Transverse colon (tissue), 4 donors: ENCODE measurements around the gene THUMPD2. TPM values are rescaled to one million over a fixed set of nuclear protein-coding genes. Genes with fewer than 3 reads are reported as not detected.

Experiments used
- DNase-seq: peaks from one replicate; pipeline ENCODE4 v3.0.0-alpha.2; 2019
- H3K27ac ChIP-seq, 4 donors: fragments of 200-600 bp; sonication (generic); 2 replicates each; pipeline ENCODE4 v1.5.1; 2016 to 2018; ENCODE audit warnings: inconsistent platforms in 4 of 4
- H3K27me3 ChIP-seq: fragments of 200-600 bp; sonication (generic); 2 replicates; pipeline ENCODE4 v1.5.1; 2017; ENCODE audit warnings: inconsistent platforms
- H3K36me3 ChIP-seq, 4 donors: fragments of 200-600 bp; sonication (generic); 2 replicates each; pipeline ENCODE4 v1.5.1; 2017 to 2019; ENCODE audit warnings: inconsistent platforms in 4 of 4
- H3K4me1 ChIP-seq, 4 donors: fragments of 200-600 bp; sonication (generic); 2 replicates each; pipeline ENCODE4 v1.5.1; 2017 to 2020; ENCODE audit warnings: inconsistent platforms in 4 of 4
- H3K4me3 ChIP-seq, 4 donors: fragments of 200-600 bp; sonication (generic); 1 replicate in 1 of 4; 2 replicates in 3 of 4; pipeline versions ENCODE4 v1.5.1 to v1.6.1; 2017 to 2019; ENCODE audit warnings: inconsistent platforms in 4 of 4
- H3K9me3 ChIP-seq, 2 donors: fragments of 200-600 bp; sonication (generic); 2 replicates each; pipeline ENCODE4 v1.5.1; 2017 to 2019; ENCODE audit warnings: inconsistent platforms in 2 of 2
- CTCF ChIP-seq, 5 experiments: fragments of 200-600 bp in 3 of 5; fragments of 450-650 bp in 2 of 5; sonication (generic) in 3 of 5; IDR thresholded peaks; 1 replicate in 2 of 5; 2 replicates in 3 of 5; pipeline ENCODE4 v1.5.1; 2016 to 2017; ENCODE audit warnings: antibody characterized with exemption in 5 of 5, inconsistent platforms in 3 of 5, mild to moderate bottlenecking in 2 of 5, moderate library complexity in 1 of 5
- EP300 ChIP-seq: sonication (generic); formaldehyde crosslinking; IDR thresholded peaks from one replicate; pipeline ENCODE4 v1.6.1; 2017; ENCODE audit warnings: antibody characterized with exemption, low read depth
- POLR2A ChIP-seq: fragments of 450-650 bp; IDR thresholded peaks from one replicate; pipeline ENCODE4 v1.6.1; 2016; ENCODE audit warnings: antibody characterized with exemption, mild to moderate bottlenecking, moderate library complexity
- POLR2AphosphoS5 ChIP-seq, 3 donors: sonication (generic); formaldehyde crosslinking; IDR thresholded peaks; one replicate each; pipeline ENCODE4 v1.6.1; 2016; ENCODE audit warnings: antibody characterized with exemption in 3 of 3
- WGBS, 2 donors: methylation state at CpG; one replicate each; pipeline ENCODE4 v1.1.5; 2018; ENCODE audit warnings: low coverage in 1 of 2; 5-methylcytosine and 5-hydroxymethylcytosine counted together
- in situ Hi-C, 4 donors: fragments of 200-750 bp; cut with MboI; loops; one replicate each; pipeline versions ENCODE4 v1.15.0 to v1.15.1; 2017; ENCODE audit warnings: low sequenced_read_pairs in 3 of 4, low pct_ligation_motif_present in 1 of 4, low pct_unique_long_range_greater_than_20kb in 1 of 4
- intact Hi-C: fragments of 100-400 bp; cut with DNase I; formaldehyde crosslinking; loops from one replicate; pipeline ENCODE4 v1.15.1; 2023; ENCODE audit warnings: low total_unique reads
- total RNA-seq, 4 donors: library from RNA; depleted of rRNA; stranded (reverse); fragments of >200 nt; gene quantifications; one replicate each; pipeline ENCODE4 v1.1.0, GENCODE V29; 2016

The THUMPD2 gene
- total RNA-seq, 4 donors from 2014 or later, result 5.2 to 21.1 (median 9.7) TPM

GRCh38 chr2:39734445-39734844 is 44.6 kb downstream of the THUMPD2 start:
- intact Hi-C loops, result no loop called here

GRCh38 chr2:39733070-39733674 is 45.9 kb downstream of the THUMPD2 start:
- Histone ChIP-seq H3K9me3 (no peaks in the 10 kb centered on the region), H3K4me1 (no peaks in the 10 kb centered on the region), H3K27ac (no peak overlapping the region), H3K27me3 (no peaks in the 10 kb centered on the region), H3K4me3 (no peak overlapping the region), H3K36me3 (peaks cover 0 to 13% (median 3%) of the 10 kb centered on the region in 4 donors)
- 94 to 97% methylated on average over 8 to 10 of the region's 10 CpGs for WGBS, 2 donors
- intact Hi-C loops (no loop called here), in situ Hi-C loops (no loop called here)
- TF ChIP-seq EP300 (no peak), POLR2AphosphoS5 (IDR thresholded peaks at IDR 0.05) (no peak), CTCF (IDR thresholded peaks at IDR 0.05) (no peak), POLR2A (no peak)
- DNase-seq, result no peak

More at GRCh38 chr2:39734445-39734844, 44.6 kb downstream of the THUMPD2 start:
- DNase-seq, result no peak
- H3K4me3 ChIP-seq, result no peak overlapping the region
- no peaks in the 10 kb centered on the region for H3K9me3 ChIP-seq
- H3K4me1 ChIP-seq, result no peaks in the 10 kb centered on the region
- in situ Hi-C loops, result no loop called here
- no peak overlapping the region for H3K27ac ChIP-seq
- no peaks in the 10 kb centered on the region for H3K27me3 ChIP-seq
- TF ChIP-seq EP300, result no peak
- TF ChIP-seq POLR2A, result no peak
- TF ChIP-seq CTCF (IDR thresholded peaks at IDR 0.05), result no peak
- no peak for TF ChIP-seq POLR2AphosphoS5 (IDR thresholded peaks at IDR 0.05)
- peaks cover 0 to 18% (median 3%) of the 10 kb centered on the region in 4 donors for H3K36me3 ChIP-seq

GRCh38 chr2:39732482-39732881 is 46.6 kb downstream of the THUMPD2 start:
- no peaks in the 10 kb centered on the region for H3K27me3 ChIP-seq
- no peaks in the 10 kb centered on the region for H3K4me1 ChIP-seq
- no peaks in the 10 kb centered on the region for H3K9me3 ChIP-seq
- intact Hi-C loops (no loop called here), in situ Hi-C loops (no loop called here)
- no peak for TF ChIP-seq EP300
- no peak for TF ChIP-seq POLR2AphosphoS5 (IDR thresholded peaks at IDR 0.05)
- no peak for TF ChIP-seq POLR2A
- TF ChIP-seq CTCF (IDR thresholded peaks at IDR 0.05), result no peak
- H3K4me3 ChIP-seq, result no peak overlapping the region
- H3K36me3 ChIP-seq, result peaks cover 0 to 13% (median 3%) of the 10 kb centered on the region in 4 donors
- DNase-seq, result no peak
- 94% methylated on average over 1 of the region's 1 CpG; no CpG with 5 or more reads in 1 of the 2 donors for WGBS, 2 donors
- H3K27ac ChIP-seq, result no peak overlapping the region

GRCh38 chr2:39731546-39731945 is 47.5 kb downstream of the THUMPD2 start:
- peaks cover 0 to 8% (median under 1%) of the 10 kb centered on the region in 4 donors for H3K36me3 ChIP-seq
- TF ChIP-seq EP300, result no peak
- TF ChIP-seq POLR2A, result no peak
- no peak for TF ChIP-seq CTCF (IDR thresholded peaks at IDR 0.05)
- no peak for TF ChIP-seq POLR2AphosphoS5 (IDR thresholded peaks at IDR 0.05)
- H3K4me3 ChIP-seq, result no peak overlapping the region
- in situ Hi-C loops (no loop called here), intact Hi-C loops (no loop called here)
- whole genome bisulfite sequencing, 2 donors, result 94% methylated on average over 3 of the region's 3 CpGs; no CpG with 5 or more reads in 1 of the 2 donors
- H3K27me3 ChIP-seq, result no peaks in the 10 kb centered on the region
- no peak overlapping the region for H3K27ac ChIP-seq
- H3K4me1 ChIP-seq, result no peaks in the 10 kb centered on the region
- DNase-seq, result no peak
- H3K9me3 ChIP-seq, result no peaks in the 10 kb centered on the region
